NB4 (cell line): ENCODE data around the gene MCM8.

Experiments used
- CTCF ChIP-seq: IDR thresholded peaks from one replicate; pipeline ENCODE4 v1.5.1; 2012; ENCODE audit warnings: low read depth, low read length
- MAX ChIP-seq: IDR thresholded peaks from 2 replicates; pipeline ENCODE4 v1.6.1; 2011; ENCODE audit warnings: low read depth, low read length

GRCh38 chr20:5980720-5981538 is 30.5 kb downstream of the MCM8 start:
- TF ChIP-seq CTCF (no peak), MAX (no peak)
